ENCODE data around the gene TUBB4A.
A peak's percentile ranks its signal among the peaks of the same experiment; 100 is the strongest.
"Not testable (repeated sequence)": the region's sequence is repeated elsewhere in the genome, so short reads cannot be mapped to it uniquely, and the experiment has no call there.

TUBB4A gene

DNA sequence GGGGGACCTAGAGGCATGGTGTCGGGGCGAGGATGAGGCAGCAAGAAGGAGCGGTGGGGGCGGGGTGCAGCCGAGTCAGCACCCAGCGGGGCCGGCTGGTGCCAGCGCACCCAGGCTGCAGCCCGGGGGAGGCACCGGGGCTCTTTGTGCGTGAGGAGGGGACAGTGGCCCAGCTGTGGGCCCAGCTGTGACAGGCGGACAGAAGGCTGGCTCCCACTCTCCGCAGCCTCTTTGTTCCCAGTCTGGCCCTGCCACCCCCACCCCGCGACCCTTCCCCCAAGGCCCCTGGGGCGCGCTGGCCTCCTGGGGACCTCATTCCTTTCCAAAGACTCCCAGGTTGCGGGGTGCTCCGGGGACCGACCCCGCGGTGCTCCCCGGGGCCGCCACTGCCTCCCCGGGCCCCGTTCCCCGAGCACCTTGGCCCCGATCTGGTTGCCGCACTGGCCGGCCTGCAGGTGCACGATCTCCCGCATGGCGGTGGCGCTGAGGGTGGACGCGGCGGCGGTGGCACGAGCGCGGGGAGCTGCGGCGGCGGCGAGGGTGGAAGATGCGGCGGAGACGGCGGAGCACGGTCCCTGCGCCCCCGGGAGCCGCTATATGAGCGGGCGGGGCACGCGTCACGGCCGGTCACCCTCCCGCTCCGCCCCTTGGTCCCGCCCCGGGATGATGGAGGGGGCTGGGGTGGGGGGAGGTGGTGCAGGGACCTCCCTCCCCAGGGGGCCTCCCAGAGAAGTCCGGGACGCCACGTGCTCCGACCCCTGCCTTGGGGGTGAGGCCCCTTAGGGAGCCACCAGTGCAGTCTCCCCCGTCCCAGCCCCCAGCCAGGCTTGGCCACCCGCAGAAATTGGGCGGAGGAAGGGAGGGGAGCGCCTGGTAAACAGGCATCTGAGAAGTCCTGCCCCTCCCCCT, at the start of gene TUBB4A:
Gene TUBB4A, minus strand, starts transcription at position 570 of the 909 bp plus-strand sequence. Its CDS starts 97 bp downstream, at position 473.
- FAIRE-seq, result no peak

DNA sequence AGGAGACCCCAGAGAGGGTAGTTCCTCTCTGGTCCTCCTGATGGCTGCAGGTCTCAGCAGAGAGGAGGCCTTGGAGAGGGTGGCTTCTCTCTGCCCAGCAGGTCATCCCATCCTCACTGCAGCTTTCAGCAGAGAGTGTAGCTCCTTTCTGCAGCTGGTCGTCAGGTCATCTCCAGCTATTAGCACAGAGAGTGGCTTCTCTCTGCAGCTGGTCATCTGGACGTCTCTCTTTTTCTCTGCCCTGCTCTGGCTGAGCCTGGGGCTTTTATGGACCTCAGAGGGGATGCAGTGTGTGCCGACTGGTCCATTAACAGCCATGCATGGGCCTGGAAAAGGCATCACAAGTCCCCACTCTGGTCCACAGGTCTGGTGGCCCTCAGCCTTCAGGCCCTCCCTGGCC, 49.0 kb upstream of the TUBB4A start:
- FAIRE-seq, result no peak

GRCh38 chr19:6550679-6551078, 48.6 kb upstream of the TUBB4A start:
- FAIRE-seq, result not testable (repeated sequence)

DNA sequence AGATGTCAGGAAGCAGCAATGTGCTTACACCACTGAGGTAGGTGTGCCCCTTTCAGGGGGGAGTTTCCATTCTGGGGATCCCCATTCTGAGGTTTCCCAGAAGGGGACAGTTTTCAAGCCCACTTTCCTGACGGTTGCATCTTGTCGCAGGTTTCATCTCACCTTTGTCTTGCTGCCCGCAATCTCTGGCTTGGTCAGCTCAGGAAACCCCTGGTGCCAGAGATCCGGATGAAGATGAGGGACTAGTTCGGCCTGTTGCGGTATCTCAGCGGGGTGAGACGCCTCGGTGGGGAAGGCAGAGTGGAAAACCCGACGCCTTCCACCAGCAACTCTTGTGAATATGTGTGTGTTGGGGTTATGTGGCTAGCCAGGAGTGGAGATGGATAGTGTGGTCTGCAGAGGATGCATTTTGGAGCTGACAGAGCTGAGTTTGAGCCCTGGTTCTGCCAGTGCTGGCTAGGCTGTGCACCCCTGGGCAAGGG, 41.8 kb upstream of the TUBB4A start:
- FAIRE-seq, result no peak

- FAIRE-seq, result no peak
Measured at GRCh38 chr19:6540918-6541689, 39.0 kb upstream of the TUBB4A start.

GRCh38 chr19:6539514-6539913, 37.4 kb upstream of the TUBB4A start:
- no peak for FAIRE-seq

GRCh38 chr19:6535558-6536137, 33.5 kb upstream of the TUBB4A start:
- no peak for FAIRE-seq

GRCh38 chr19:6534451-6535093, 32.5 kb upstream of the TUBB4A start:
- FAIRE-seq, result no peak

DNA sequence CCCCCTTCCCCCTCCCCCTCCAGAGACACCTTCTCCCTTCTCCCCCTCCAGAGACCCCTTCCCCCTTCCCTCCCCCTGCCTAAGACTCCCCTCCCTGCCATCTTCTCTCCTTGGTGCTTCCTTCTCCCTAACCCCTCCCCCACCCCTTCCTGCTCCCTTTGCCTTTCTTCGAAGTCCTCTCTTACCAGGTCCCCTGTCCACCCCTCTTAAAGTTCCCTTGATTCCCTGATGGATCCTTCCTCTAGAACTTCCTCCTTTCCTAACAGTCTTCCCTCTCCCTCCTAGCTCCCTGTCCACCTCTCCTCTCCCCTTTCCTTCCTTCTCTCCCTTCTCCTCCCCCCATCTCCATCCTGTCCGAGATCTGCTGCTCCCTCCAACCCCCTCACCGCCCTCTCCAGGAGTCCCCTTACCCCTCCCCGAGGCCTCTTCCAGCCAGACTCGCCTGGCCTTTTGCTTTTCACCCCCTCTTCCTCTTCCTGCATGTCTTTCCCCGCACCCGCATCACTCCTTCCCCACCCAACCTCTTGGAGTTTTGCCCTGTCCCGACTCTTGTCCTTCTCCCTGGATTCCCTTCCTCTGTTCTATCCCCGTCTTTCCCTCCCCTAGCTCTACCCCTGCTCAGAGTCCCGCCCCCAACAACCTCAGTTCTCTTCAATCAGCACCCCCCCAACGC, 31.8 kb upstream of the TUBB4A start:
- FAIRE-seq, result no peak

DNA sequence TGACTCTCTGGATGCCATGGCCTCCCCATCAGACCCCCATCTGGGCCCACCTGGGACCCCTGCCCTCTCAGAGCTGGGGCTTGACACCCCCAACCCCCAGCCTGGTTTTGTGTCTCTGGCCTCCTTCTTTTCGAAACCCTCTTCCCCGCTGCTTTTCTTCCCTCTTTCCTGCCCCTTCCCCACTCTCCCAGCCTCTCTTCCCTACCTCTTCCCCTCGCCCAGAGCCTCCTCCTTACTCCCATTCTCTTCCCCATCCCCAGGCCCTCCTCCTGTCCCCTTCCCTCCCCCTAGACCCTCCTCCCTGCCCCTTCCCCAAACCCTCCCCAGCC, 30.9 kb upstream of the TUBB4A start:
- no peak for FAIRE-seq

DNA sequence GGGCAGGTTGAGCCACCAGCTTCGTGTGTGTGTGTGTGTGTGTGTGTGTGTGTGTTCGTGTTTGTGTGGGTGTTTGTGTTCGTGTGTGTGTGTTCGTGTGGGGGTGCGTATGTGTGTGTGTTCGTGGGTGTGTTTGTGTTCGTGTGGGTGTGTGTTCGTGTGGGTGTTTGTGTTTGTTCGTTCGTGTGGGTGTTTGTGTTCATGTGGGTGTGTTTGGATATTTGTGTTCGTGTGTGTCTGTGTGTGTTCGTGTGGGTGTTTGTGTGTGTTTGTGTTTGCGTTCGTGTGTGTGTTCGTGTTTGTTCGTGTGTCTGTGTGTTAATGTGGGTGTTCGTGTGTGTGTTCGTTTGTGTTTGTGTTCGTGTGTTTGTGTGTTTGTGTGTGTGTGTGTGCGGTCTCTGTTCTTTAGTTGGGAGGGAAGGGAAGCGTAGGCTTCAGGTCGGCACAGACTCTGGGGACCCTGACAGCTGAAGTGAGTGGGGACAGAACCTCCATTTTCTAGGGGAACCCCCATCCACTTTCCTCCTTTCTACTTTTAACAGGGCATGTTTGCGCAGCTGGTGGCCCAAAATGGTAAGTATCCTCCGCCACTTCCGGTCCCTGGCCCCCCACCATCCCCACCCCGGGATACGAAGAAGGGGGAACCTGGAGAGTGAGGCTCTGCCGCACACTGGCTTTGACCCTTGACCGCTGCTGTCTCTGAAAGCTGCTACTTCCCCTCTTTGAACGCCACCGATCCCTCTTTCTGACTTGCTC, 30.3 kb upstream of the TUBB4A start:
- FAIRE-seq, result no peak

DNA sequence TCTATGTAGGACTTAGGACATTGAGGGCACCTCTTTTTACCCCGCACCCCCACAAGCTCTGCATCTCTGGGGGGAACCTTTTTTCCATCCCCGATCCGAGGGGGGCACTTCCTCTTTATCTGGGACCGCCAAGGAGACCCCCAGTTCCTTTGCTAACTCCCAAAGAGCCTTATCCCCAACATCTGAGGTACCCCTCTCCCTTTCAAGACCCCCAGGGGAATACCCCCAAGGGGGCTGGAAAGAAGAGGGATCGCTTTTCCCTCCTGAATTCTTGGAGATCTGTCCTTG, 29.8 kb upstream of the TUBB4A start:
- FAIRE-seq, result no peak

GRCh38 chr19:6531163-6531955, 29.2 kb upstream of the TUBB4A start:
- FAIRE-seq, result no peak

DNA sequence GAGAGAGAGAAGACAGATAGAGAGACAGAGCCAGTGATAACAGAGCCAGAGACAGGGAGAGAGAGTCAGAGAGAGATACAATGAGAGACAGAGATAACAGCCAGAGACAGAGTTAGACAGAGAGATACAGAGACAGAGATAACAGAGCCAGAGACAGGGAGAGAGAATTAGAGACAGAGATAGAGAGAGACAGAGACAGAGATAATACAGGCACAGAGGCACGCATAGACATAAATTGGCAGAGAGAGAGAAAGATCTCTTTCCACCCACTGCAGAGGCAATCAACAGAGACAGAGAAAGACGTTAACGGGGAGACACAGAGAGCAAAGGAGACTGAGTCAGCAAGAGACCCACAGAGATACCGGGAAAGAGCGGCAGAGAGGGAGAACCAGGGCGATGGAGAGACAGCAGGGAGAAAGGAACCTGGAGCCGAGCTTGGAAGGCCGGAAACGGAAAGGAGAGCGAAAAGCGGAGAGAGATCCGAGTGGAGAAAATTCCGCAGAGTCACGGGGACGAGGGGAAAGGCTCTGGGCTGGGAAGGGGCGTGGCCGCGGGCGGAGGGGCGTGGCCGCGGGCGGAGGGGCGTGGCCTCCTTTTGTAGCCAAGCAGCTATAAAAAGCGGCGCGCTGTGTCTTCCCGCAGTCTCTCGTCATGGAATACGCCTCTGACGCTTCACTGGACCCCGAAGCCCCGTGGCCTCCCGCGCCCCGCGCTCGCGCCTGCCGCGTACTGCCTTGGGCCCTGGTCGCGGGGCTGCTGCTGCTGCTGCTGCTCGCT, 28.5 kb upstream of the TUBB4A start, which contains the start of gene TNFSF9:
Gene TNFSF9, plus strand, starts transcription at position 641 of the 777 bp plus-strand sequence. Its CDS starts 11 bp downstream, at position 652.
- FAIRE-seq, result peak; percentile 73

DNA sequence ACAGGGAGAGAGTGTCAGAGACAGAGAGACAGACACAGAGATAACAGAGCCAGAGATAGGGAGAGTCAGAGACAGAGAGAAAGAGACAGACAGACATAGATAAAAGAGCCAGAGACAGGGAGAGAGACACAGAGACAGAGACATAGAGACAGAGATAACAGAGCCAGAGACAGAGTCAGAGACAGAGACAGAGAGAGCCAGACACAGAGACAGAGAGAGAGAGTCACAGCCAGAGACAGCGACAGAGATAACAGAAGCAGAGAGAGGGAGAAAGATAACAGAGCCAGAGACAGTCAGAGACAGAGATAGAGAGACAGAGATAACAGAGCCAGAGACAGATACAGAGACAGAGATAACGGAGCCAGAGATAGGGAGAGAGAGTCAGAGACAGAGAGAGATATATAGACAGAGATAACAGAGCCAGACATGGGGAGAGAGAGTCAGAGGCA, 27.9 kb upstream of the TUBB4A start:
- no peak for FAIRE-seq

DNA sequence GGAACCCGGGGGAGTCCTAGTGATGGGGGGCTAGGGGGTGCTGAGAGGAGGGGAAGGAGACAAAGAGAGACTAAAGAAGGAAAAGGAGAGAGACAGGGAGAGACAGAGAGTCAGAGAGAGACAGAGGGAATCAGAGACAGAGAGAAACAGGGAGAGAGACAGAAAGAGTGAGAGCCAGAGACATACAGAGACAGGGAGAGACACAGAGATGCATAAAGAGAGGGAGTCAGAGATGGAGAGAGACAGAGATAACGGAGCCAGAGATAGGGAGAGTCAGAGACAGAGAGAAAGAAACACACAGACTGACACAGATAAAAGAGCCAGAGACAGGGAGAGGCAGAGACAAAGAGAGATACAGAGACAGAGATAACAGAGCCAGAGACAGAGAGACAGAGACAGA, 27.2 kb upstream of the TUBB4A start:
- FAIRE-seq, result no peak

DNA sequence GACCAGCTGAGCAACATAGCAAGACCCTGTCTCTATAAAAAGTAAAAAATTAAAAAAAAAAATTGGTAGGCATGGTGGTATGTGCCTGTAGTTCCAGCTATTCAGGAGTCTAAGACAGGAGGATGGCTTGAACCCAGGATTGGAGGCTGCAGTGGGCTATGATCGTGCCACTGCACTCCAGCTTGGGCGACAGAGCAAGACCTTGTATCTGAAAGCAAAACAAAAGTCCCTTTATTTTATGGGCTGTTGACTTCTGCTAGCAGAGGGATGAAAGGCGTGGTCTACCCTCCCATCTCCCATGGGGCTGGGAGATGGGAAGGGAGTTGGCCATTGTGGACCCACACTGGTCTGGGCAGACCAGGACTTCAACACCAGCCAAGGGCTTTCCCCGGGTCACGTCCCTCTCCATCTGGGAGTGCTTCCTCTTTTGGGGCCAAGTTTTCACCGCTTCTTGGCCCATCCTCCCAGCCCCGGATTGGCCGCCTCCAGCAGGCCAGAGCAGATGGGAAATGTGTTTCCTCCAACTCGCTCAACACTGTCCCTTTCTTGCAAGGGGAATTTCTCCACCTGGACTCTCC, 26.5 kb upstream of the TUBB4A start:
- no peak for FAIRE-seq

DNA sequence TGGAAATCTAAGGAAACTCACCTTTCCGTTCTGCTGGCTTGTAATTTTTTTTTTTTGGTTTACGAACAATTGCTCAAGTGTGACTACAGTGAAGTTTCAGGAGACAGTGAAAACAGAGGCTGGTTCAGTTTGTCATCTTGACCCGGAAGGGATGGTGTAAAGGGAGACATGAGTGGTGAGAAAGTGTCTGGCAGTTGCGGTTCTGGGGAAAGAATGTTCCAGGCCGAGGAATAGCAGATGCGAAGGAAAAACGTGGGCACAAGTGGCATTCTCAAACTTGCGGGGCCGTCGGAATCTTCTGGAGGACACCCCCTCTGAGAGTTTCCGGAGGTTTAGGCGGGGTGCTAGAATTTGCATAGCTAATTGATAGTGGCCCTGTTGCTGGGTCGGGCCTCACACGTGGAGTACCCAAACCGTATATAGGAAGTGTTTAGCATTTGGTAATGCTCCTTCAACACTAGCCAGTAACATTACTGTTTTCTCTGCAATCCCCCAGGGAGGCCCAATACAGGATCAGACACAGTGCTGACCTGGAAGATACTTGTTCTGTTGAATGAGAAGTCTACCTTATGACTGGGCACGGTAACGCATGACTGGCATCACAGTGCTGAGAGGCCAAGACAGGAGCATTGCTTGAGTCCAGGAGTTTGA, 25.9 kb upstream of the TUBB4A start:
- no peak for FAIRE-seq

GRCh38 chr19:6524311-6524710, 22.2 kb upstream of the TUBB4A start:
- no peak for FAIRE-seq

Data from TTC549 (cell line).